Stimulated activated CD8-positive, alpha-beta memory T cell treated with anti-CD3 and anti-CD28 coated beads, Interleukin-4, amount 100 ng/mL, for 48 hours (primary cell): Measurements from ENCODE around the gene SH2D7.

ENCODE experiments used
- DNase-seq: peaks from one replicate; pipeline ENCODE4 v3.0.0-alpha.2; 2020

The SH2D7 gene

GRCh38 chr15:78104566-78105475, 12.5 kb downstream of the SH2D7 start:
- DNase-seq = no peak

- no peak for DNase-seq
These were observed 13.3 kb downstream of the SH2D7 start for GRCh38 chr15:78105476-78106241.

DNA sequence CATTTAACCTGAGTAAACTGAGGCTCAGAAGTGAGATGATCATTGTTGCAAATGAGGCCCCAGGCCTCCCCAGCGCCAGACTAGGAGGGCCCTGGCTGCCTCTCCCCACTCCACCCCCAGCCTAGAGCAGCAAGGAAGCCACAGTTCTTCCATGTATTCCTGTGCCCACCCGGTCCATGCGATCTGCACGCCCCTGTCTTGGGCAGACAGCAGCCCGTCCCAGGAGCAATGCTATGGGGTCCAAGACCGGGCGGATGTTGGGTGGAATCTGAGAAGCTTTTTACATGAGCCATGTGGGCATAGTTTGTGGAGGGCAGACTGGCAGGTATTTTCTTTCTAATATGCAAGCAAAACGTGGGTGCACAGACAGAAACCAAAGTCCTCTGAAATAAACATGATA, 15.1 kb downstream of the SH2D7 start:
- DNase-seq = no peak

DNA sequence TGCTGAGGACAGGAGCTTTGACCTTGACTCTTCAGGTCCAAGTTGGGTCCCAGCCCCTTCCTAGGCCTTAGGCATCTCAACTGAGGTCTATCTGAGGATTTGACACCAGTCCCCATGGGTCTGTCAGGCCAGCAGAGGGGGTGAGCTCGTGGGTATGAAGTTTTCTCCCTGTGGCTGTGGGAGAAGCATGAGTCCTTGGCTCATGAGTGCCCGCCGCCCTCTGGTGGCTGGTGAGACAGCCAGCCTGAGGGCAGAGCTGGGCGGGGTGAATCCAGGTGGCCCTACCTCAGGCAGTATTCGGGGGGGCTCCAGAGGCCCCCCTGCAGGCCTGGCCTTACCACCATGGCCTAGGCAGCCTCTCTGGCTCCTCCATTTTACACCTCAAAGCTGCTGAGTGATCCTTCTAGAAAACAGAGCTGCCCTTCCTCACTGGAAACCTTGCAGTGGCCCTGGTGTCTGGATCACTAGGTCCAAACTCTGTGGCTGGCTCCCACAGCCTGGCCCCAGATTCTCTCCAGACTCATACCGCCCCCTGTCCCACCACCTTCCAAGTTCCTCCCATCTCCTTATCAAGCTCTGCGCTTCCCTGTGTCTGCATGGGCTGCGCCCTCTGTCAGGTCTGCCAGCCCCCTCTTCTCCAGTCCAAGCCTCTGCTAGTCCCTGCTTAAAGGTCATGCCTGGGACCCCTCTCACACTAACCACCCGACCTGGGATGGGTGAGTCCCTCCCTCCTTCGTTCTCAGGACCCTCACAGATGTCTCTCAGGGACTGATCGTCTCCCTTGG, 16.1 kb downstream of the SH2D7 start:
- DNase-seq = peak; percentile 86

DNA sequence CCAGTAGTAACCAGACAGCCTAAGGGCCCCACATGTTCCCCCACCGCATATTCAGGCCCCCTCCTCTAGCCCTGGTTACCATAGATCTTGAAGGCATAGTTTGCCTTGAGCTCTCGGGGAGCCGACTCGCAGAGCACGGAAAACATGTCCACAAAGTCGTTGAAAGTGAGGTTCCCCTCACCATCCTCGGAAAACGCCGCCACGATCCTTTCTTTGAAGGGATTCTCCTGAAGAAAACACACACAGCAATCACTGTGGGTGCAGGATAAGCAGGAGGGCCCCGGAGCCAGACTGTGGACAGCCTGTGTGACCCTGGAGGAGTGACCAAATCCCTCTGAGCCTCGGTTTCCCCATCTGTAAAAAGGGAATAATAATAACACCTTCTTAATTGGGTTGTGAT, 16.8 kb downstream of the SH2D7 start:
- no peak for DNase-seq

DNA sequence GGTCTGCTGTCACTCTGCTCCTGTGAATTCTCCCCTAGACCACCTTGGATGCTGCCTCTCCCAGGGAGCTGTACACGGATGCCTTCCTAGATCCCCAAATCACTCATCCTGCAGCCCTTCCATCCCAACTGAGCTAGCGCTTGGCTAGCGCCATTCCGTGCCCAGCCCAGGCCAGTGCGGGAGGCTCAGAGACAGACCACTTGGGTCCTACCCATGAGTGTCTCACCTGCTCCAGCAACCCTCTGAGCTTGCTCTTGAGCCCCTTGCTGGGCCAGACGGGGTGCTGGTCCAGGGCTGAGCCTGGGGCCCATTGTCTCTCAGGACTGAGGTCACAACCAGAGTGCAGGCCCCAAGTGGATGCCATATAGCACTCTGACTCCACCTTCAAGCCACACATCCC, 17.7 kb downstream of the SH2D7 start:
- no peak for DNase-seq

- DNase-seq = no peak
These were observed 18.6 kb downstream of the SH2D7 start for GRCh38 chr15:78110916-78111475.

DNA sequence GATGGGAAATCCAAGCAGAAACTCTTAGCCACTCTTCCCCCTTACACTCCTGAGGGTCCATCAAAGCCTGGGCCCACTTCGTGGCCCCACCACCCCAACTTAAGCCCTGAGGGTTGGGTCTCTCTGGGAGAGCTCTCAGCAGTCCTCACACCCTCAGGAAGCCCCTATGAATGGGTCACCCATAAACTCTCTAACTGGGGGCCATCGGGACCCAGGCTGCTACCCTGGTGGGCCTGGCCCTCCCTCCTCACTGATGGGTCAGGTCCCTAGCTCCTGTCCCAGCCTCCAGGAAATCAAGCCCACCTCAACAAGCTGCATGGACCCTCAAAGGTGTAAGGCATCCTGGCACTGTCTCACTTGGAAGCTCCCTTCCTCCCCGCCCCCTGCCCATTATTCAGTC, 19.4 kb downstream of the SH2D7 start:
- no peak for DNase-seq

- DNase-seq = no peak
These were observed 20.2 kb downstream of the SH2D7 start for GRCh38 chr15:78112551-78112950.

- no peak for DNase-seq
These were observed 28.2 kb downstream of the SH2D7 start for GRCh38 chr15:78120523-78120922.

GRCh38 chr15:78125267-78125666, 32.9 kb downstream of the SH2D7 start:
- DNase-seq = no peak

- DNase-seq = no peak
These were observed 35.5 kb downstream of the SH2D7 start for GRCh38 chr15:78127882-78128281.

GRCh38 chr15:78129077-78129750, 36.9 kb downstream of the SH2D7 start:
- DNase-seq = no peak

DNA sequence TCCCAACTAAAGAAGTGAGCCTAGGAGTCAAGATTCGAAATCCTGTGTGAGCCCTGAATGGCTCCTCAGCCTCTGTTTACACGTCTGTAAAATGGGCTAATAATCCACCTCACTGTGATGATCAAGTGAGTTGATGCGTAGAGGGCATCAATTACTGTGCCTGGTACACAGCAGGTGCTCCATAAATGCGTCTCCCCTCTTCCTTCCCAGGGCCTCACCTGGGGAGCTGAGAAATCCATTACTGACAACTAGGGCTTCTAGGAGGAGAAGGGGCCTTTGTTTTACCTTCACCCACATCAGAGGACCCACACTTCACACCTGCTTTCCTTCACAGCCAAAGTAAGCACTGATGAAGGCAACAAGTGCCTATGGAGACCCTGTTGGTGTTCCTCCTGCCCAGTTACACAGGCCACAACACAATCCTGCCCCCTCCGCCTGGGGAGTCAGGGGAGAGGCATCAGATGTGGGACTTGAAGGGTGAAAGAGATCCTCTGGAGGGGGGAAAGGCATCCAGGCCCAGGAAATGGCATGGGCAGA, 37.5 kb downstream of the SH2D7 start:
- no peak for DNase-seq

DNA sequence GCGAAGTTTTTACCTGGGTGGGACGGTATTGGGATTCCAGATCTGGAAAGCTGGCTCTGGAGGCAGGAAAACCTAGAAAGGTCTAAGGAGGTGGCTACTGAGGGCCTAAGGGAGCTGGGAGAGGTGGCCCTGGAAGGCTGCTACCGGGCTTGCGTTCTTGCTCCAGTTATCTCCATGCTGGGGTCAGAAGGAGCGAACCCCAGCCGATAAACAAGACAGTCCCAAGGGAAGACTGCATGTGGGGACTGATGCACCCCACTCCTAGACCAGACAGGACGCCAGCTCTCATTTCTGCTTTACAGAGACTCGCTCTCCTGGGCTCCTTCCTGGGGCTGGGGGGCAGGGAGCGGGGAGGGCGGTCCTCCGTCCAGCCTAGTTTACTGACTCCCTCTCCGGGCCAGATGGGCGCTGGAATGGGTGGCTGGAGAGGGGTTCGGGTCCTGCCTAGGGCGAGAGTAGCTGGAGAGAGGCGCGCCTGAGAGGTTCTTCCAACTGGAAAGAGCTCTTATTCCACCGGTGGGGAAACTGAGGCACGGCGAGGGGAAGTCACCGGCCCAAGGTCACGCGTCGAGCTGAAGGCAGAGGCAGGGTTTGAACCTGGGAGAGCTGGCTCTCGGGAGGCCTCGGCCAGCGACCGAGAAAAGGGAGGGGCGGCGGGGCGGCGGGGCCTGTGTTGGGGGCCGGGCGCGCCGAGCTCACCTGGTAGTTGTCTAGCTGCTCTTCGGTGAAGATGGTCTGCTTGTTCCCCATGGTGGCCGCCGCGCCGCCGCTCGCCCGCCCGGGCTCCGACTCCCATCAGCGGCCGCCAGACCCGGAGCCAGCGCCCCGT, 38.3 kb downstream of the SH2D7 start:
- DNase-seq = peak; percentile 60

GRCh38 chr15:78131295-78132061, 39.1 kb downstream of the SH2D7 start, which contains the start of gene CIB2:
Gene CIB2, minus strand, starts transcription at chr15:78131445. Its CDS starts 230 bp downstream, at chr15:78131215.
- peak; percentile 83 for DNase-seq

- no peak for DNase-seq
These were observed 41.4 kb downstream of the SH2D7 start for GRCh38 chr15:78133801-78134200.

GRCh38 chr15:78139578-78139977, 47.2 kb downstream of the SH2D7 start:
- no peak for DNase-seq

DNA sequence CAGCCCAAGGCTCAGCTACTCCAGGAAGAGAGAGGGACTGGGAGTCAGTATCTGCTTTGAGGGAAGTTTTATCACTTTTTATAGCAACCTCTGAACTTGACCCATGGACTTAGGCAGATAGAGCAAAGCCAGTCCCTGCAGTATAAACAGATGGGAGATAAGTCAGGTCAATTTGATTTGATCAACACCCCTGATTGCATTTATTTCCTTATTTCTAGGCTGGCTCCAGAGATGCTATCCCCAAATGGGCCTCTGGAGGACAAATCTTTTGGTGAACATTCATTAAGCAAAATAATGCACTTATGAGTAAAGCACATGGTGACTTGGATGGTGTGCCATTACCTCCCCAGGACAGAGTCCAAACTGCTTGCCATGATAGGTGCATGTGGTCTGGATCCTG, 47.9 kb downstream of the SH2D7 start:
- DNase-seq = no peak

DNA sequence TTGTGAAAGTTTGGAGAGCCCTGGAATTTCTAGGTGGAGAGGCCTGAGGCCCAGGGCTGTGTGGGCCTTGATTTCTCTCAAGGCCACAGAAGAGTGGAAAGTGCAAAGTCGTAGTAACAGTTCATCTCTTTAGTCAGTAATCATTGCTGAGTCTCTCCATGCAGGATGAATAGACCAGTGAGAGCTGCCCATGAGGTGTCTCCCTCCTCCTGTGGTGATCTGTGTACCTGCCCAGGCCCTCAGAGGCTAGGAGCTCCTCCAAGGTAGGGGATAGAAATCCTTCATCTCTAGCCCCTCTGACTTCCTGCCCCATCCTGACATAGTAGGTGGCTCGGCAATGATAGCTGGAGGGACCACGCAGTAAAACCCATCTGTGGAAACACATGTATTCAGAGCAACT, 50.0 kb downstream of the SH2D7 start:
- no peak for DNase-seq
